Right cardiac atrium (tissue), 5 donors: ENCODE measurements around the gene OTOG. TPM values are rescaled to one million over a fixed set of nuclear protein-coding genes. Genes with fewer than 3 reads are reported as not detected.

ENCODE experiments used
- ATAC-seq, 2 donors: fragments of 200-7000 bp; cut with Tn5 transposase; one replicate each; pipeline versions ENCODE4 v1.8.0 to v1.9.1; 2020; ENCODE audit warnings: moderate library complexity in 2 of 2, mild to moderate bottlenecking in 1 of 2
- DNase-seq, 3 donors: peaks; one replicate each; pipeline ENCODE4 v3.0.0-alpha.2; 2020
- H3K27ac ChIP-seq: one replicate; pipeline ENCODE4 v1.5.1; 2013; ENCODE audit warnings: mild to moderate bottlenecking, low read length, control low read depth, moderate library complexity
- H3K27me3 ChIP-seq: one replicate; pipeline ENCODE4 v1.6.1; 2013; ENCODE audit not compliant: control insufficient read depth, insufficient read depth
- H3K4me1 ChIP-seq: one replicate; pipeline ENCODE4 v1.6.1; 2013; ENCODE audit warnings: low read length; ENCODE audit not compliant: control insufficient read depth, insufficient read depth
- H3K4me3 ChIP-seq: one replicate; pipeline ENCODE4 v1.5.1; 2013; ENCODE audit warnings: low read length, control low read depth
- H3K9me3 ChIP-seq: one replicate; pipeline ENCODE4 v1.6.1; 2013; ENCODE audit warnings: low read length; ENCODE audit not compliant: control insufficient read depth
- WGBS: extraction: QIAGEN DNeasy Blood & Tissue Kit; methylation state at CpG from one replicate; pipeline ENCODE4 v1.1.7; 2013; 5-methylcytosine and 5-hydroxymethylcytosine counted together
- intact Hi-C, 4 donors: fragments of 100-400 bp; cut with DNase I; formaldehyde crosslinking; loops; one replicate each; pipeline versions ENCODE4 v1.11.0 to v1.14.0; 2022 to 2023
- polyA plus RNA-seq: library from polyadenylated mRNA; stranded (reverse); fragments of 200-250 nt; gene quantifications from one replicate; pipeline ENCODE4 v1.2.3, GENCODE V29; 2013
- total RNA-seq, 4 donors: library from RNA; stranded (reverse); fragmentation: NEBNext Ultra II Directional; extraction: Animal tissue kit (Norgen Biotek cat#: 25700); gene quantifications; one replicate each; pipeline ENCODE4 v1.2.1, GENCODE V29; 2021
- donor health status: healthy with polysubstance abuse.
- donor health status: DM: no; HTN: yes; CAD: no.
- donor health status: DM: no; HTN: no; CAD: no.
- donor health status: DM: no; HTN: yes; CAD: no; lungs with severe emphysema.
- donor health status: DM: yes; HTN: yes; CAD: no.

The OTOG gene
- total and polyA plus RNA-seq, 5 donors: not detected

GRCh38 chr11:17507773-17508172 is 39.3 kb upstream of the OTOG start:
- Histone ChIP-seq H3K4me1 (peaks cover 5% of the 10 kb centered on the region), H3K27me3 (no peaks in the 10 kb centered on the region), H3K27ac (no peak overlapping the region), H3K9me3 (no peaks in the 10 kb centered on the region), H3K4me3 (no peak overlapping the region)
- ATAC-seq: no peak
- intact Hi-C loops: loop anchor here (5.0 to 10.0 kb wide), 3 partner anchors 125 to 283 kb away; no protein-coding TSS in a partner anchor
- no peak for DNase-seq
- 92% methylated on average over 2 of the region's 2 CpGs for WGBS

- 27% methylated on average over 3 of the region's 3 CpGs for WGBS
- Histone ChIP-seq H3K27me3 (no peaks in the 10 kb centered on the region), H3K4me1 (peaks cover 5% of the 10 kb centered on the region), H3K27ac (no peak overlapping the region), H3K4me3 (no peak overlapping the region), H3K9me3 (no peaks in the 10 kb centered on the region)
- ATAC-seq (no peak), DNase-seq (no peak)
- intact Hi-C loops: loop anchor here (5.0 to 10.0 kb wide), 3 partner anchors 126 to 284 kb away; no protein-coding TSS in a partner anchor
Observed at GRCh38 chr11:17508306-17508705, 38.8 kb upstream of the OTOG start.

- H3K4me1 ChIP-seq: peaks cover 5% of the 10 kb centered on the region
- no peaks in the 10 kb centered on the region for H3K9me3 ChIP-seq
- no peak overlapping the region for H3K27ac ChIP-seq
- H3K4me3 ChIP-seq: no peak overlapping the region
- ATAC-seq (no peak), DNase-seq (no peak)
- H3K27me3 ChIP-seq: no peaks in the 10 kb centered on the region
- WGBS: 32% methylated on average over 3 of the region's 3 CpGs
- intact Hi-C loops: loop anchor here (5.0 to 10.0 kb wide), 3 partner anchors 126 to 284 kb away; no protein-coding TSS in a partner anchor
Observed at GRCh38 chr11:17508791-17509190, 38.3 kb upstream of the OTOG start.

GRCh38 chr11:17510507-17511206 is 36.4 kb upstream of the OTOG start:
- 69% methylated on average over 4 of the region's 4 CpGs for WGBS
- H3K4me1 ChIP-seq: peaks cover 5% of the 10 kb centered on the region
- intact Hi-C loops: loop anchor here in 1 of 4 donors (10.0 kb wide), 1 partner anchor 266 kb away; no protein-coding TSS in a partner anchor

GRCh38 chr11:17511571-17511970 is 35.5 kb upstream of the OTOG start:
- intact Hi-C loops: loop anchor here in 1 of 4 donors (10.0 kb wide), 1 partner anchor 267 kb away; no protein-coding TSS in a partner anchor

More at GRCh38 chr11:17510507-17511206, 36.4 kb upstream of the OTOG start:
- DNase-seq: no peak
- Histone ChIP-seq H3K9me3 (no peaks in the 10 kb centered on the region), H3K27ac (no peak overlapping the region), H3K27me3 (no peaks in the 10 kb centered on the region), H3K4me3 (no peak overlapping the region)
- ATAC-seq: no peak

GRCh38 chr11:17512101-17512500 is 35.0 kb upstream of the OTOG start:
- H3K4me3 ChIP-seq: no peak overlapping the region
- H3K27me3 ChIP-seq: no peaks in the 10 kb centered on the region
- ATAC-seq (no peak), DNase-seq (no peak)
- WGBS: 27% methylated on average over 2 of the region's 2 CpGs
- intact Hi-C loops: loop anchor here in 1 of 4 donors (10.0 kb wide), 1 partner anchor 267 kb away; no protein-coding TSS in a partner anchor
- H3K9me3 ChIP-seq: no peaks in the 10 kb centered on the region
- no peak overlapping the region for H3K27ac ChIP-seq
- peaks cover 5% of the 10 kb centered on the region for H3K4me1 ChIP-seq

More at GRCh38 chr11:17511571-17511970, 35.5 kb upstream of the OTOG start:
- Histone ChIP-seq H3K4me3 (no peak overlapping the region), H3K27me3 (no peaks in the 10 kb centered on the region), H3K4me1 (peaks cover 5% of the 10 kb centered on the region), H3K27ac (no peak overlapping the region), H3K9me3 (no peaks in the 10 kb centered on the region)
- ATAC-seq (no peak), DNase-seq (no peak)
- 61% methylated on average over 3 of the region's 3 CpGs for WGBS

GRCh38 chr11:17513853-17514252 is 33.2 kb upstream of the OTOG start:
- Histone ChIP-seq H3K27ac (no peak overlapping the region), H3K27me3 (no peaks in the 10 kb centered on the region), H3K9me3 (no peaks in the 10 kb centered on the region), H3K4me1 (peaks cover 3% of the 10 kb centered on the region), H3K4me3 (no peak overlapping the region)
- intact Hi-C loops: loop anchor here in 1 of 4 donors (10.0 kb wide), 1 partner anchor 269 kb away; no protein-coding TSS in a partner anchor
- ATAC-seq (no peak), DNase-seq (no peak)
- 75% methylated on average over 1 of the region's 1 CpG for WGBS

- Histone ChIP-seq H3K27ac (no peak overlapping the region), H3K9me3 (no peaks in the 10 kb centered on the region), H3K27me3 (no peaks in the 10 kb centered on the region), H3K4me3 (no peak overlapping the region), H3K4me1 (no peaks in the 10 kb centered on the region)
- ATAC-seq: no peak
- no peak for DNase-seq
- 72% methylated on average over 4 of the region's 4 CpGs for WGBS
- intact Hi-C loops: loop anchor here in 1 of 4 donors (10.0 kb wide), 1 partner anchor 270 kb away; no protein-coding TSS in a partner anchor
Observed at GRCh38 chr11:17514476-17514875, 32.6 kb upstream of the OTOG start.

- no peak overlapping the region for H3K4me3 ChIP-seq
- no peak overlapping the region for H3K27ac ChIP-seq
- intact Hi-C loops: loop anchor here in 1 of 4 donors (10.0 kb wide), 1 partner anchor 271 kb away; no protein-coding TSS in a partner anchor
- H3K27me3 ChIP-seq: no peaks in the 10 kb centered on the region
- no peak for DNase-seq
- no peaks in the 10 kb centered on the region for H3K9me3 ChIP-seq
- no peak for ATAC-seq
- WGBS: 64% methylated on average over 5 of the region's 5 CpGs
- no peaks in the 10 kb centered on the region for H3K4me1 ChIP-seq
Observed at GRCh38 chr11:17515443-17516176, 31.4 kb upstream of the OTOG start.

- WGBS: 89% methylated on average over 7 of the region's 7 CpGs
- Histone ChIP-seq H3K4me3 (no peak overlapping the region), H3K27ac (no peak overlapping the region), H3K4me1 (no peaks in the 10 kb centered on the region), H3K27me3 (no peaks in the 10 kb centered on the region), H3K9me3 (no peaks in the 10 kb centered on the region)
- intact Hi-C loops: loop anchor here in 1 of 4 donors (10.0 kb wide), 1 partner anchor 272 kb away; no protein-coding TSS in a partner anchor
- no peak for ATAC-seq
- DNase-seq: peak in 1 of 3 donors; percentile 18
Observed at GRCh38 chr11:17516551-17517150, 30.4 kb upstream of the OTOG start.
